H9 (cell line): ENCODE data around the gene DRGX. TPM values are rescaled to one million over a fixed set of nuclear protein-coding genes. Genes with fewer than 3 reads are reported as not detected.

ENCODE experiments used
- DNase-seq: peaks from one replicate; pipeline ENCODE4 v3.0.0-alpha.2; 2017
- H2AFZ ChIP-seq: one replicate; pipeline ENCODE4 v1.6.1; 2013; ENCODE audit warnings: mild to moderate bottlenecking, low read length, control low read depth, moderate library complexity
- H2AK5ac ChIP-seq: 2 replicates; pipeline ENCODE4 v1.6.1; 2013; ENCODE audit warnings: low read length, control low read depth, mixed read lengths; ENCODE audit not compliant: insufficient read length
- H2BK120ac ChIP-seq: one replicate; pipeline ENCODE4 v1.6.1; 2013; ENCODE audit warnings: low read depth, mild to moderate bottlenecking, low read length, control low read depth, inconsistent platforms; ENCODE audit not compliant: poor library complexity, severe bottlenecking
- H2BK12ac ChIP-seq: 2 replicates; pipeline ENCODE4 v1.6.1; 2013; ENCODE audit warnings: low read length, control low read depth, mixed read lengths, low read depth; ENCODE audit not compliant: insufficient read length
- H2BK15ac ChIP-seq: 2 replicates; pipeline ENCODE4 v1.6.1; 2013; ENCODE audit warnings: low read depth, low read length, control low read depth
- H2BK20ac ChIP-seq: one replicate; pipeline ENCODE4 v1.6.1; 2013; ENCODE audit warnings: low read depth, mild to moderate bottlenecking, low read length, control low read depth, inconsistent platforms; ENCODE audit not compliant: poor library complexity, severe bottlenecking
- H2BK5ac ChIP-seq: 2 replicates; pipeline ENCODE4 v1.6.1; 2013; ENCODE audit warnings: low read length, control low read depth, mixed read lengths; ENCODE audit not compliant: insufficient read length
- H3K14ac ChIP-seq: 2 replicates; pipeline ENCODE4 v1.6.1; 2013; ENCODE audit warnings: low read length, control low read depth; ENCODE audit not compliant: insufficient read depth
- H3K18ac ChIP-seq: 2 replicates; pipeline ENCODE4 v1.6.1; 2013; ENCODE audit warnings: low read depth, mild to moderate bottlenecking, mixed read lengths, low read length, control low read depth; ENCODE audit not compliant: insufficient read length
- H3K23ac ChIP-seq: 2 replicates; pipeline ENCODE4 v1.6.1; 2013; ENCODE audit warnings: low read length, control low read depth, mixed read lengths, low read depth; ENCODE audit not compliant: insufficient read length
- H3K23me2 ChIP-seq: 2 replicates; pipeline ENCODE4 v1.6.1; 2013; ENCODE audit warnings: low read depth, mild to moderate bottlenecking, mixed read lengths, low read length, control low read depth; ENCODE audit not compliant: insufficient read length, poor library complexity, severe bottlenecking
- H3K27ac ChIP-seq: 2 replicates; pipeline ENCODE4 v1.5.1; 2013; ENCODE audit warnings: low read length, control low read depth, mixed read lengths, low read depth; ENCODE audit not compliant: insufficient read length
- H3K27me3 ChIP-seq: 2 replicates; pipeline ENCODE4 v1.6.1; 2013; ENCODE audit warnings: low read length, control low read depth, inconsistent platforms; ENCODE audit not compliant: insufficient read depth
- H3K4ac ChIP-seq: 2 replicates; pipeline ENCODE4 v1.6.1; 2013; ENCODE audit warnings: low read depth, mild to moderate bottlenecking, control low read depth, inconsistent platforms, low read length, moderate library complexity
- H3K4me1 ChIP-seq: 2 replicates; pipeline ENCODE4 v1.6.1; 2013; ENCODE audit warnings: low read length, control low read depth, inconsistent platforms; ENCODE audit not compliant: insufficient read depth
- H3K4me2 ChIP-seq: 2 replicates; pipeline ENCODE4 v1.6.1; 2013; ENCODE audit warnings: low read length, control low read depth, mixed read lengths; ENCODE audit not compliant: insufficient read length, insufficient read depth
- H3K56ac ChIP-seq: 2 replicates; pipeline ENCODE4 v1.6.1; 2013; ENCODE audit warnings: low read depth, mild to moderate bottlenecking, mixed read lengths, low read length, control low read depth; ENCODE audit not compliant: insufficient read length
- H3K79me1 ChIP-seq: 2 replicates; pipeline ENCODE4 v1.6.1; 2013; ENCODE audit warnings: low read depth, mild to moderate bottlenecking, moderate library complexity, low read length, control low read depth, inconsistent platforms; ENCODE audit not compliant: insufficient read depth, poor library complexity, severe bottlenecking
- H3K79me2 ChIP-seq: 2 replicates; pipeline ENCODE4 v1.6.1; 2013; ENCODE audit warnings: low read length, control low read depth, inconsistent platforms; ENCODE audit not compliant: insufficient read depth
- H3K9ac ChIP-seq: 2 replicates; pipeline ENCODE4 v1.6.1; 2013; ENCODE audit warnings: low read length, control low read depth, mixed read lengths; ENCODE audit not compliant: insufficient read length; ENCODE audit errors: extremely low read depth
- H3K9me3 ChIP-seq: one replicate; pipeline ENCODE4 v1.6.1; 2013; ENCODE audit warnings: low read depth, low read length, inconsistent platforms; ENCODE audit not compliant: control insufficient read depth
- H3T11ph ChIP-seq: one replicate; pipeline ENCODE4 v1.6.1; 2013; ENCODE audit warnings: mild to moderate bottlenecking, low read length, control low read depth, inconsistent platforms
- H4K20me1 ChIP-seq: one replicate; pipeline ENCODE4 v1.6.1; 2013; ENCODE audit not compliant: control insufficient read depth, insufficient read length, insufficient read depth
- H4K5ac ChIP-seq: 2 replicates; pipeline ENCODE4 v1.6.1; 2013; ENCODE audit warnings: low read depth, mild to moderate bottlenecking, mixed read lengths, low read length, control low read depth; ENCODE audit not compliant: insufficient read length
- H4K8ac ChIP-seq: replicated peaks from 2 replicates; pipeline ENCODE4 v1.6.1; 2013; ENCODE audit warnings: low read length, control low read depth, mixed read lengths, low read depth; ENCODE audit not compliant: insufficient read length
- H4K91ac ChIP-seq: 2 replicates; pipeline ENCODE4 v1.6.1; 2013; ENCODE audit warnings: low read depth, mild to moderate bottlenecking, moderate library complexity, mixed read lengths, low read length, control low read depth; ENCODE audit not compliant: insufficient read length
- H3K27ac Mint-ChIP-seq, 3 experiments: 2 replicates in 2 of 3; 3 replicates in 1 of 3; pipeline ENCODE4 v1.8.0; 2020 to 2021; ENCODE audit warnings: mixed read lengths in 3 of 3, mild to moderate bottlenecking in 1 of 3, moderate library complexity in 1 of 3
- H3K27me3 Mint-ChIP-seq: 2 replicates; pipeline ENCODE4 v1.8.0; 2021; ENCODE audit warnings: low read depth, mild to moderate bottlenecking, moderate library complexity, mixed read lengths
- H3K36me3 Mint-ChIP-seq, 3 experiments: 2 replicates in 2 of 3; 3 replicates in 1 of 3; pipeline ENCODE4 v1.8.0; 2020 to 2021; ENCODE audit warnings: low read depth in 3 of 3, mixed read lengths in 3 of 3; ENCODE audit not compliant: insufficient read depth in 1 of 3
- H3K4me1 Mint-ChIP-seq, 2 experiments: 2 replicates each; pipeline ENCODE4 v1.8.0; 2020; ENCODE audit warnings: mixed read lengths in 2 of 2
- H3K4me3 Mint-ChIP-seq, 2 experiments: 2 replicates in 1 of 2; 3 replicates in 1 of 2; pipeline ENCODE4 v1.8.0; 2020 to 2021; ENCODE audit warnings: mild to moderate bottlenecking in 2 of 2, mixed read lengths in 2 of 2, moderate library complexity in 1 of 2
- H3K9me3 Mint-ChIP-seq, 2 experiments: 2 replicates in 1 of 2; 3 replicates in 1 of 2; pipeline ENCODE4 v1.8.0; 2020; ENCODE audit warnings: mild to moderate bottlenecking in 2 of 2, mixed read lengths in 2 of 2, moderate library complexity in 1 of 2
- CTCF ChIP-seq: fragments of 200-600 bp; sonication (generic); conservative IDR thresholded peaks from 3 replicates; pipeline ENCODE4 v1.8.0; 2021; ENCODE audit warnings: antibody characterized with exemption, mild to moderate bottlenecking
- WGBS: extraction: QIAGEN DNeasy Blood & Tissue Kit; methylation state at CpG from one replicate; pipeline ENCODE4 v1.1.7; 2013; ENCODE audit warnings: missing lambda C conversion rate, low lambda C conversion rate, mixed read lengths; ENCODE audit not compliant: insufficient read length; ENCODE audit errors: extremely low coverage; 5-methylcytosine and 5-hydroxymethylcytosine counted together
- total RNA-seq: library from RNA; stranded (reverse); gene quantifications from 2 replicates; pipeline ENCODE4 v1.2.1, GENCODE V29; 2021

DRGX gene
- total RNA-seq, 1 experiment from 2014 or later = not detected

GRCh38 chr10:49331431-49331830, 64.5 kb downstream of the DRGX start:
- no peak overlapping the region for H2BK12ac ChIP-seq
- H2BK120ac ChIP-seq = no peak overlapping the region
- no peak overlapping the region for H4K8ac ChIP-seq
- H3K79me1 ChIP-seq = no peaks in the 10 kb centered on the region
- no peak for DNase-seq
- no peak overlapping the region for H3K14ac ChIP-seq
- H3K18ac ChIP-seq = no peak overlapping the region
- H3K4me2 ChIP-seq = no peak overlapping the region
- no peak overlapping the region for H3K4me3 Mint-ChIP-seq
- peaks cover 17% of the 10 kb centered on the region for H3K27me3 Mint-ChIP-seq
- no peak for TF ChIP-seq CTCF
- no peak overlapping the region for H2BK20ac ChIP-seq
- H3K79me2 ChIP-seq = no peaks in the 10 kb centered on the region
- no peaks in the 10 kb centered on the region for H3K23me2 ChIP-seq
- no peak overlapping the region for H3K27ac Mint-ChIP-seq
- H2BK5ac ChIP-seq = no peak overlapping the region
- no peaks in the 10 kb centered on the region for H4K20me1 ChIP-seq
- no peaks in the 10 kb centered on the region for H3K4me1 ChIP-seq
- H2AFZ ChIP-seq = no peak overlapping the region
- no peak overlapping the region for H3K27ac ChIP-seq
- H3K9ac ChIP-seq = no peak overlapping the region
- H4K5ac ChIP-seq = no peak overlapping the region
- no peaks in the 10 kb centered on the region for H3K9me3 ChIP-seq
- H3T11ph ChIP-seq = no peak overlapping the region
- H3K4ac ChIP-seq = no peak overlapping the region
- no CpG with 5 or more reads among the region's 3 CpGs for WGBS
- H2AK5ac ChIP-seq = no peak overlapping the region
- no peaks in the 10 kb centered on the region for H3K27me3 ChIP-seq
- H2BK15ac ChIP-seq = no peak overlapping the region
- H3K9me3 Mint-ChIP-seq = no peaks in the 10 kb centered on the region; a peak in 2 of 5 replicates
- no peaks in the 10 kb centered on the region for H3K36me3 Mint-ChIP-seq
- no peak overlapping the region for H4K91ac ChIP-seq
- H3K23ac ChIP-seq = no peak overlapping the region
- H3K56ac ChIP-seq = no peak overlapping the region
- peaks cover 4 to 6% of the 10 kb centered on the region in 2 experiments for H3K4me1 Mint-ChIP-seq
